ENCODE results near the gene ETNPPL. TPM values are rescaled to one million over a fixed set of nuclear protein-coding genes. Genes with fewer than 3 reads are reported as not detected.
A peak's percentile ranks its signal among the peaks of the same experiment; 100 is the strongest.

The ETNPPL gene
- polyA plus RNA-seq, 1 experiment = not detected

DNA sequence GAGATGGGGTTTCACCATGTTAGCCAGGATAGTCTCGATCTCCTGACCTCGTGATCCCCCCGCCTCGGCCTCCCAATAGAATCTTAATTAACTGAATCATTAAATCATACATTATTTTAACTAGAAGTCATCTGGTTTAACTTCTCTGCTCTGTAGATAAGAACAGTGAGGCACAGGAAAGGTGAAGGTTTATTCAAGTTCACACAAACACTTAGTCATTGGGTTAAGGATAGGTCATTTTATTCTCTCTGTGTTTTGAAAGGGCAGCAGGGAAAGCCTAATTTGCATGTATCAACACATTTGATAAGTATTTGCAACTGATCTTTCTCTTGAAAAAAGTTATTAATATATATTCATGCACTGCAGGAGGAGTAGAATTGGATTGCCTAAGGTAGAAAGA is 1.1 kb upstream of the ETNPPL start:
- DNase-seq (ENCODE audit: low read depth) = no peak
- Histone ChIP-seq H3K36me3 (ENCODE audit: control insufficient read depth, insufficient read depth, low read length) (no peaks in the 10 kb centered on the region), H3K27me3 (ENCODE audit: control insufficient read depth, insufficient read depth, low read length) (peaks cover 14% of the 10 kb centered on the region), H3K4me3 (ENCODE audit: low read depth, low read length) (no peak overlapping the region)
- POLR2A ChIA-PET = no interaction called here
- CTCF ChIA-PET = no interaction called here
- TF ChIP-seq, protein P1, sequence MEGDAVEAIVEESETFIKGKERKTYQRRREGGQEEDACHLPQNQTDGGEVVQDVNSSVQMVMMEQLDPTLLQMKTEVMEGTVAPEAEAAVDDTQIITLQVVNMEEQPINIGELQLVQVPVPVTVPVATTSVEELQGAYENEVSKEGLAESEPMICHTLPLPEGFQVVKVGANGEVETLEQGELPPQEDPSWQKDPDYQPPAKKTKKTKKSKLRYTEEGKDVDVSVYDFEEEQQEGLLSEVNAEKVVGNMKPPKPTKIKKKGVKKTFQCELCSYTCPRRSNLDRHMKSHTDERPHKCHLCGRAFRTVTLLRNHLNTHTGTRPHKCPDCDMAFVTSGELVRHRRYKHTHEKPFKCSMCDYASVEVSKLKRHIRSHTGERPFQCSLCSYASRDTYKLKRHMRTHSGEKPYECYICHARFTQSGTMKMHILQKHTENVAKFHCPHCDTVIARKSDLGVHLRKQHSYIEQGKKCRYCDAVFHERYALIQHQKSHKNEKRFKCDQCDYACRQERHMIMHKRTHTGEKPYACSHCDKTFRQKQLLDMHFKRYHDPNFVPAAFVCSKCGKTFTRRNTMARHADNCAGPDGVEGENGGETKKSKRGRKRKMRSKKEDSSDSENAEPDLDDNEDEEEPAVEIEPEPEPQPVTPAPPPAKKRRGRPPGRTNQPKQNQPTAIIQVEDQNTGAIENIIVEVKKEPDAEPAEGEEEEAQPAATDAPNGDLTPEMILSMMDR (IDR thresholded peaks at IDR 0.05; ENCODE audit: insufficient read depth, low read depth, low read length) = no peak

DNA sequence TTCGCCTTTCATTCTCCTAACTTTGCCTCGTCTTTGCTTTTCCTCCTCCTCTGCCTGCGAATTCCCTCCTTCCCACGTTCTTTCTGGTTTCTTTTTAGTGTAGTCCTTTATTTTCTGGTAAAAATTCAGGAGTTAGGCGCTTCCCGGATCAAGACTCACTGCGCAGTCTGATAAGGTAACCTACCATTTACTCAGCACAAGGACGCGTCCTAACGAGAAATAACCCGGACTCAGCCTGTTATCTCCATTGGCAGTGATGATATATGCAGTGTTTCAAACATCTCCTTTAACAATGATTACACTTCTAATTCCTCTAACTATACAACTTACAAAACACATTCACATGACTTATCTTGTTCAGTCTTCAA is 357 bp upstream of the ETNPPL start:
- peak overlapping the region; percentile 44 for H3K4me3 ChIP-seq (ENCODE audit: low read depth, low read length)
- DNase-seq (ENCODE audit: low read depth) = no peak
- ChIA-PET CTCF (no interaction called here), POLR2A (no interaction called here)
- peaks cover 14% of the 10 kb centered on the region for H3K27me3 ChIP-seq (ENCODE audit: control insufficient read depth, insufficient read depth, low read length)
- no peaks in the 10 kb centered on the region for H3K36me3 ChIP-seq (ENCODE audit: control insufficient read depth, insufficient read depth, low read length)
- TF ChIP-seq, protein P1 (IDR thresholded peaks at IDR 0.05; ENCODE audit: insufficient read depth, low read depth, low read length) = no peak

DNA sequence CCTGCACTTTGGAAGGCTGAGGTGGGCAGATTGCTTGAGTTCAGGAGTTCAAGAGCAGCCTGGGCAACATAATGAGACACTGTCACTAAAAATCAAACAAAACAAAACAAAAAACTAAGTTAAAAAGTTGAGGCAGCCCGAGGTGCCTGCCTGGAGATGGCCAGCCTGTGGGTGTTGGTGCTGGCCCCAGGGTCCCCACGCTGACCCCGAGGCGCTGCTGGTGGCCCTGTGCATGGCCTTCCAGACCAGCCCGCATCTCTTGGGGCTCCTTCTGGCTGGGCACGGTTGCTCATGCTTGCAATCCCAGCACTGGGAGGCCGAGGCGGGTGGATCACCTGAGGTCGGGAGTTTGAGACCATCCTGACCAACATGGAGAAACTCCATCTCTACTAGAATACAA is 4.4 kb downstream of the ETNPPL start:
- Histone ChIP-seq H3K36me3 (ENCODE audit: control insufficient read depth, insufficient read depth, low read length) (no peaks in the 10 kb centered on the region), H3K4me3 (ENCODE audit: low read depth, low read length) (no peak overlapping the region), H3K27me3 (ENCODE audit: control insufficient read depth, insufficient read depth, low read length) (peaks cover 14% of the 10 kb centered on the region)
- TF ChIP-seq, protein P1 (IDR thresholded peaks at IDR 0.05; ENCODE audit: insufficient read depth, low read depth, low read length) = no peak
- POLR2A ChIA-PET = no interaction called here
- DNase-seq (ENCODE audit: low read depth) = no peak
- CTCF ChIA-PET = no interaction called here

DNA sequence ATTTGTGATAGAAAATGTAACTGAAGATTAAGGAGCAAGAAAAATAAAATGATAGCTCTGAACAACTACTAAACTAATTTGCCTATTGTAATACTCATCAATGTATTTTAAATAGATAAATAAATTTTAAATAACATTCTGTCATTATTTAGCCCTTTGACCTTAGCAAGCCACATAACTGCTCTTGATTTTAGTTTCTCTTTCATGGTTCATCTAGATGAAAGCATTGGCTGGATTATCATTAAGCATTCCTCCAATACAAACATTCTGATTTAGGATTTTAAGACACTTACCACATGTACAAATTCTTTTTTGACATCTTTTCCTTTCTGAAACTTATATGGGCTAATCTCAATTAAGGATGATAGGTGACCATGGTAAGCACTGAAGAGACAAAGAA is 8.5 kb downstream of the ETNPPL start:
- H3K36me3 ChIP-seq (ENCODE audit: control insufficient read depth, insufficient read depth, low read length) = no peaks in the 10 kb centered on the region
- ChIA-PET CTCF (no interaction called here), POLR2A (no interaction called here)
- H3K27me3 ChIP-seq (ENCODE audit: control insufficient read depth, insufficient read depth, low read length) = no peaks in the 10 kb centered on the region
- TF ChIP-seq, protein P1 (IDR thresholded peaks at IDR 0.05; ENCODE audit: insufficient read depth, low read depth, low read length) = no peak
- DNase-seq (ENCODE audit: low read depth) = no peak
- no peak overlapping the region for H3K4me3 ChIP-seq (ENCODE audit: low read depth, low read length)

- CTCF ChIA-PET = no interaction called here
- DNase-seq (ENCODE audit: low read depth) = no peak
Observed at GRCh38 chr4:108751321-108751720, 11.5 kb downstream of the ETNPPL start.

More at GRCh38 chr4:108751321-108751720, 11.5 kb downstream of the ETNPPL start:
- TF ChIP-seq, protein P1 (IDR thresholded peaks at IDR 0.05; ENCODE audit: insufficient read depth, low read depth, low read length) = no peak
- Histone ChIP-seq H3K4me3 (ENCODE audit: low read depth, low read length) (no peak overlapping the region), H3K36me3 (ENCODE audit: control insufficient read depth, insufficient read depth, low read length) (no peaks in the 10 kb centered on the region), H3K27me3 (ENCODE audit: control insufficient read depth, insufficient read depth, low read length) (no peaks in the 10 kb centered on the region)
- POLR2A ChIA-PET = no interaction called here
